Measurements from ENCODE around the gene MAST1.
"Not testable (repeated sequence)": the region's sequence is repeated elsewhere in the genome, so short reads cannot be mapped to it uniquely, and the experiment has no call there.

Gene MAST1

GRCh38 chr19:12871681-12872080 is 33.4 kb downstream of the MAST1 start:
- DNase-seq (ENCODE audit: low read depth in 2 of 2) = no peak

GRCh38 chr19:12872255-12872654 is 33.9 kb downstream of the MAST1 start:
- DNase-seq (ENCODE audit: low read depth in 2 of 2) = no peak

- peak; percentile 54 to 76 for DNase-seq (ENCODE audit: low read depth in 2 of 2)
Observed at GRCh38 chr19:12872941-12873890, 34.9 kb downstream of the MAST1 start.

DNA sequence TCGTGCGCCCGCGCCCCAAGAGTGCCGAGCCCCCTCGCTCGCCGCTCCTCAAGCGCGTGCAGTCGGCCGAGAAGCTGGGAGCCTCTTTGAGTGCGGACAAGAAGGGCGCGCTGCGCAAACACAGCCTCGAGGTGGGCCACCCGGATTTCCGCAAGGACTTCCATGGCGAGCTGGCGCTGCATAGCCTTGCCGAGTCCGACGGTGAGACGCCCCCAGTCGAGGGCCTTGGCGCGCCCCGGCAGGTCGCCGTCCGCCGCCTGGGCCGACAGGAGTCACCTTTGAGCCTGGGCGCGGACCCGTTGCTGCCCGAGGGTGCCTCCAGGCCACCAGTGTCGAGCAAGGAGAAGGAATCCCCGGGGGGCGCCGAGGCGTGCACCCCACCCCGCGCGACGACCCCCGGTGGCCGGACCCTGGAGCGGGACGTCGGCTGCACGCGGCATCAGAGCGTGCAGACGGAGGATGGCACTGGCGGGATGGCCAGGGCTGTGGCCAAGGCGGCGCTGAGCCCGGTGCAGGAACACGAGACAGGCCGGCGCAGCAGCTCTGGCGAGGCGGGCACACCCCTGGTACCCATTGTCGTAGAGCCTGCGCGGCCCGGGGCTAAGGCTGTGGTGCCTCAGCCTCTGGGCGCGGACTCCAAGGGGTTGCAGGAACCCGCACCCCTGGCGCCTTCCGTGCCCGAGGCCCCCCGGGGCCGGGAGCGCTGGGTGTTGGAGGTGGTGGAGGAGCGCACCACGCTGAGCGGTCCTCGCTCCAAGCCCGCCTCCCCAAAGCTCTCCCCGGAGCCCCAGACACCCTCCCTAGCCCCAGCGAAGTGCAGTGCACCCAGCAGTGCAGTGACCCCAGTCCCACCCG is 35.8 kb downstream of the MAST1 start:
- no peak for DNase-seq (ENCODE audit: low read depth in 2 of 2)

GRCh38 chr19:12875086-12875485 is 36.8 kb downstream of the MAST1 start:
- no peak for DNase-seq (ENCODE audit: low read depth in 2 of 2)

DNA sequence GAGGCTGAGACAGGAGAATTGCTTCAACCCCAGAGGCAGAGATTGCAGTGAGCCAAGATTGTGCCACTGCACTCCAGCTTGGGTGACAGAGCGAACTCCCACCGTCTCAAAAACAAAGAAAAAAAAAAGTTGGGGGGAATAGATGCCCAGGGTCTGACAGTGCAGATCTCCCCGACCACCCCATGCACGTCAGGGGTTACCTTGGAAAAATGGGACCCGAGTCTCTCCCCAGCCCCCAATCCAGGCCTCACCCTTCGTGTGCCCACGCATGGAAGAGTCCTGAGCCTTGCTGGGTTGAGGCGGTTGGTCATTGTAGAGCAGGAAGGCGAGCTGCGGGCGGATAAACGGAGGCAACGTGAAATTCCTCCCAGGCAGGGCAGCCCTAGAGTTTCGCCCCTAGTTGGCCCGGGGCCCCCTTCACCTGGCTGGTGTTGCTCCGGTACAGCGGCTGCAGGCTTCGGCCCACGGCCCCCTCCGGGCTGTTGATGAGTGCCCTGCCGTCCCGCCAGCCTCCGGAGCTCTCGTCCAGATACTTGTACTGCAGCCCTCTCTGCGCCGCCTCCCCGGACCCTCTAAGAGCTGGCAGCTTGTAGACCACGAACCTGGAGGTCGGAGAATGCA is 42.3 kb downstream of the MAST1 start:
- no peak for DNase-seq (ENCODE audit: low read depth in 2 of 2)

GRCh38 chr19:12881172-12881808 is 43.0 kb downstream of the MAST1 start, which contains the start of gene DNASE2:
TSS of gene DNASE2 (minus strand) at chr19:12881449. CDS start at chr19:12881375, 74 bp downstream.
- DNase-seq (ENCODE audit: low read depth in 2 of 2) = peak; percentile 84 to 92

GRCh38 chr19:12882589-12882988 is 44.3 kb downstream of the MAST1 start:
- DNase-seq (ENCODE audit: low read depth in 2 of 2) = no peak

- no peak for DNase-seq (ENCODE audit: low read depth in 2 of 2)
Observed at GRCh38 chr19:12884202-12884601, 45.9 kb downstream of the MAST1 start.

- no peak for DNase-seq (ENCODE audit: low read depth in 2 of 2)
Observed at GRCh38 chr19:12884627-12884925, 46.3 kb downstream of the MAST1 start.

GRCh38 chr19:12884926-12885748 is 46.8 kb downstream of the MAST1 start:
- peak; percentile 91 to 94 for DNase-seq (ENCODE audit: low read depth in 2 of 2)

DNA sequence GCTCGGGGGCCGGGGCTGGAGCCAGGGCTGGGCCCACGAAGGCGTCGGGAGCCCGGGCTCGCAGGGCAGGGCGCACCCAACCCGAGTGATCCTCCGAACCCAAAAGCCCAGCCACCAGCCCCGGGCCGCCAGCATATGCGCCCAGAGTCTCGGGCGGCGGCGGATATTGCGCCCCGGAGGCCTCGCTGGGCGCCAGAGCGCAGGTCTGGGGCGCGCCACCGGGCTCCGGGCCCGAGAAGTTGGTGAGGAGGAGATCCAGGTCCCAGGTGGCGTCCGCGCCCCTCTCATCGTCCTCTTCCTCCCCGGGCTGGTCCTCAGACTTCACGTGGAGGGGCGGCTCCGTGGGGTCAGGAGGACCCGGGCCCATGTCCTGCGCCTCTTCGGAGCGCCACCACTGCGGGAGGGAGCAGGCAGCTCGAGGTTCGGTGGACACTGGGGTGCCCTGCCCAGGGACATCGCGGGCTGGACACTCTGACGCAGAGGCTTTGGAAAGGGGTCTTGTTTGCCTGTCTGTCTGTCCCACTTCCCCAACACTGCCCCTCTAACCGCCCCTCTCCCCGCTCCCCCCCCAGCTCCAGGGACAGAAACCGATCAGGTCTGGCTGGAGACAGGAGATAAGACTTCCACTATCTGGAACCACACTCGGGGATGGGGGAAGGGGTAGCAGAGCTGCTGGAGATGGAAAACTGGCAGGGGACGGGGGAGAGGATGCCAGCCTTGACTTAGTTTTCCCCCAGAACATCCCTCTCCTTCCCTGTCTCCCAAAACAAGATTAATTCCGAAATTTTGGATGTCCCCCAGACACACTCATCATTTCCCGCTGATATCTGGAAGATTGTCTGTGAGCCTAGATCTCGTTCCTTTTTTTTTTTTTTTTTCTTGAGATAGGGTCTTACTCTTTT is 47.7 kb downstream of the MAST1 start:
- DNase-seq (ENCODE audit: low read depth in 2 of 2) = no peak

DNA sequence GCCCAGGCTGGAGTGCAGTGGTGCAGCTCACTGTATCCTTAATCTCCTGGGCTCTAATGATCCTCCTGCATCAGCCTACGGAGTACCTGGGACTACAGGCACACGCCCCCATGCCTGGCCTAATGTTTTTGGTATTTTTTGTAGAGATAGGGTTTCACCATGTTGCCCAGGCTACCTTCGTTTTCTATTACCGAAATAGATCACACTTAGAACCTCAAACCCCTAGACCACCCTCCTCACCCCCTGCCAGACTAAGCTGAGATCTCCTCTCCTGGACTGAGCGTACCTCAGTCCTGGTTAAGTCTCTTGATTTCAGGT is 48.3 kb downstream of the MAST1 start:
- DNase-seq (ENCODE audit: low read depth in 2 of 2) = no peak

GRCh38 chr19:12886969-12887747 is 48.8 kb downstream of the MAST1 start, which contains the start of gene KLF1:
TSS of gene KLF1 (minus strand) at chr19:12887201. CDS start at chr19:12887140, 61 bp downstream.
- DNase-seq (ENCODE audit: low read depth in 2 of 2) = no peak

- DNase-seq (ENCODE audit: low read depth in 2 of 2) = no peak
Observed at GRCh38 chr19:12888006-12888603, 49.8 kb downstream of the MAST1 start.

GRCh38 chr19:12890299-12890786 is 52.0 kb downstream of the MAST1 start:
- not testable (repeated sequence) for DNase-seq (ENCODE audit: low read depth in 2 of 2)

GRCh38 chr19:12890787-12891552 is 52.7 kb downstream of the MAST1 start, which contains the start of gene GCDH:
TSS of gene GCDH (plus strand) at chr19:12891160. CDS start at chr19:12891305, 145 bp downstream.
- DNase-seq (ENCODE audit: low read depth in 2 of 2) = peak; percentile 95 to 98

Measured in stimulated activated CD4-positive, alpha-beta T cell treated with anti-CD3 and anti-CD28 coated beads, Interleukin-15, amount 100 ng/mL, for 48 hours (primary cell).